H1 (cell line): ENCODE measurements around the gene WSCD2.

Source experiments
- BRCA1 ChIP-seq: IDR thresholded peaks from 2 replicates; pipeline ENCODE4 v1.6.1; 2012; ENCODE audit warnings: low read depth, low read length, improper control_type of control experiment
- CEBPB ChIP-seq: IDR thresholded peaks from 2 replicates; pipeline ENCODE4 v1.6.1; 2012; ENCODE audit warnings: low read depth, low read length
- POLR2A ChIP-seq, 2 experiments: IDR thresholded peaks; 1 replicate in 1 of 2; 2 replicates in 1 of 2; pipeline ENCODE4 v1.6.1; 2011; ENCODE audit warnings: low read depth in 2 of 2, low read length in 2 of 2, mild to moderate bottlenecking in 2 of 2; ENCODE audit errors: control extremely low read depth in 1 of 2
- POLR2AphosphoS5 ChIP-seq: IDR thresholded peaks from 2 replicates; pipeline ENCODE4 v1.6.1; 2011; ENCODE audit warnings: low read depth, low read length
- SRF ChIP-seq: IDR thresholded peaks from 2 replicates; pipeline ENCODE4 v1.6.1; 2011; ENCODE audit warnings: mild to moderate bottlenecking, low read depth, low read length, moderate library complexity

DNA sequence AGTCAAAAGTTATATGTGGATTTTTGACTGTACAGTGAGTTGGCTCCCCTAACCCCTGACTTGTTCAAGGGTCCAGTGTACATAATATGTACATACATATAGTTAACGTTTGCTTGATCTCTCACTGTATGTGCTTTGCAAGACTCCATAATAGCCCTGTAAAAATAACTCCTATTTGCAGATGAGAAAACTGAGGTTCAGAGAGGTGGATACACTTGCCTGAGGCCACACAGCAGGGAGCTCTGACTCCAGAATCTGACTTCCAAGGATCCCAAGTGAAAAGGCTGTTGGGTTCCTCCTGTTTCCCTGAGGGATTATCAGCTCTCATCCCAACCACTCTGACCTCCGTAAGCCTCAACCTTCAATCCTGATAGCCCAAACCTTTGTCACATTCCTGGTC lies 168.3 kb downstream of the WSCD2 start:
- TF ChIP-seq BRCA1 (no peak), SRF (no peak), CEBPB (no peak), POLR2AphosphoS5 (no peak), POLR2A (IDR thresholded peaks at IDR 0.05; ENCODE audit: control extremely low read depth in 1 of 2, low read depth in 2 of 2, low read length in 2 of 2) (no peak)
